ENCODE data around the gene SPIRE2. TPM values are rescaled to one million over a fixed set of nuclear protein-coding genes. Genes with fewer than 3 reads are reported as not detected.

The SPIRE2 gene
- total and polyA plus RNA-seq, 2 donors (not counting 1 experiment from before 2014, with no cell fraction given): 0.98 to 2.0 TPM

Other genes starting within 250 kb of the SPIRE2 start
- not detected in 2 replicates for gene DPEP1, start 214.8 kb upstream of the SPIRE2 start, total RNA-seq
- gene DPEP1, start 214.8 kb upstream of the SPIRE2 start, polyA plus RNA-seq: not detected in 2 replicates
- gene CHMP1A, start 170.8 kb upstream of the SPIRE2 start, total RNA-seq: 88.1 and 90.0 TPM in 2 replicates
- gene CHMP1A, start 170.8 kb upstream of the SPIRE2 start, polyA plus RNA-seq: 80.4 and 92.6 TPM in 2 replicates
- 12.6 and 15.0 TPM in 2 replicates for gene SPATA33, start 170.6 kb upstream of the SPIRE2 start, total RNA-seq
- gene SPATA33, start 170.6 kb upstream of the SPIRE2 start, polyA plus RNA-seq: 3.5 and 3.6 TPM in 2 replicates
- 114 and 119 TPM in 2 replicates for gene CDK10, start 141.8 kb upstream of the SPIRE2 start, total RNA-seq
- 145 and 225 TPM in 2 replicates for gene CDK10, start 141.8 kb upstream of the SPIRE2 start, polyA plus RNA-seq
- 15.9 and 16.4 TPM in 2 replicates for gene SPATA2L, start 126.8 kb upstream of the SPIRE2 start, total RNA-seq
- 32.1 and 33.0 TPM in 2 replicates for gene SPATA2L, start 126.8 kb upstream of the SPIRE2 start, polyA plus RNA-seq
- 14.6 and 15.1 TPM in 2 replicates for gene VPS9D1, start 107.6 kb upstream of the SPIRE2 start, total RNA-seq
- 17.0 and 24.0 TPM in 2 replicates for gene VPS9D1, start 107.6 kb upstream of the SPIRE2 start, polyA plus RNA-seq
- gene ZNF276, start 106.9 kb upstream of the SPIRE2 start, total RNA-seq: 82.7 and 87.3 TPM in 2 replicates
- gene ZNF276, start 106.9 kb upstream of the SPIRE2 start, polyA plus RNA-seq: 98.2 and 110 TPM in 2 replicates
- 43.4 and 52.6 TPM in 2 replicates for gene FANCA, start 11.8 kb upstream of the SPIRE2 start, total RNA-seq
- gene FANCA, start 11.8 kb upstream of the SPIRE2 start, polyA plus RNA-seq: 45.8 and 48.4 TPM in 2 replicates
- gene TCF25, start 45.1 kb downstream of the SPIRE2 start, total RNA-seq: 444 and 493 TPM in 2 replicates
- 200 and 278 TPM in 2 replicates for gene TCF25, start 45.1 kb downstream of the SPIRE2 start, polyA plus RNA-seq
- gene MC1R, start 90.4 kb downstream of the SPIRE2 start, total RNA-seq: 12.2 and 13.2 TPM in 2 replicates
- gene MC1R, start 90.4 kb downstream of the SPIRE2 start, polyA plus RNA-seq: 15.2 and 21.5 TPM in 2 replicates
- 0.34 and 0.70 TPM in 2 replicates for gene TUBB3, start 94.9 kb downstream of the SPIRE2 start, total RNA-seq
- gene TUBB3, start 94.9 kb downstream of the SPIRE2 start, polyA plus RNA-seq: 4.4 and 11.1 TPM in 2 replicates
- gene DEF8, start 120.3 kb downstream of the SPIRE2 start, total RNA-seq: 83.9 and 91.7 TPM in 2 replicates
- 546 and 749 TPM in 2 replicates for gene DEF8, start 120.3 kb downstream of the SPIRE2 start, polyA plus RNA-seq
- gene DBNDD1, start 191.0 kb downstream of the SPIRE2 start, total RNA-seq: 2.1 and 3.1 TPM in 2 replicates
- gene DBNDD1, start 191.0 kb downstream of the SPIRE2 start, polyA plus RNA-seq: 35.4 and 72.1 TPM in 2 replicates
- not detected in 2 replicates for gene PRDM7, start 248.9 kb downstream of the SPIRE2 start, total RNA-seq
- gene PRDM7, start 248.9 kb downstream of the SPIRE2 start, polyA plus RNA-seq: not detected in 2 replicates